K562 (cell line): ENCODE measurements around the gene ERGIC1. TPM values are rescaled to one million over a fixed set of nuclear protein-coding genes. Genes with fewer than 3 reads are reported as not detected.

Source experiments
- BHLHE40 ChIP-seq: IDR thresholded peaks from 2 replicates; pipeline ENCODE4 v1.6.1; 2011; ENCODE audit warnings: low read length, improper control_type of control experiment
- CBFA2T3 ChIP-seq: fragments of 450-650 bp; IDR thresholded peaks from 2 replicates; pipeline ENCODE4 v1.6.1; 2017
- CCAR2 ChIP-seq: fragments of 200-400 bp; formaldehyde crosslinking; IDR thresholded peaks from 2 replicates; pipeline ENCODE4 v1.6.1; 2017; ENCODE audit warnings: mild to moderate bottlenecking, low read depth, low read length
- CCNT2 ChIP-seq: IDR thresholded peaks from 2 replicates; pipeline ENCODE4 v1.6.1; 2011; ENCODE audit warnings: borderline replicate concordance, low read depth, mild to moderate bottlenecking, moderate library complexity, mixed read lengths, low read length; ENCODE audit not compliant: insufficient read length; ENCODE audit errors: extremely low read depth
- FOSL1 ChIP-seq: fragments of 200-800 bp; sonication (Bioruptor generic); conservative IDR thresholded peaks from 2 replicates; pipeline ENCODE4 v1.6.1; 2016; ENCODE audit warnings: missing genetic modification characterization, missing compliant biosample characterization
- HDGF ChIP-seq: fragments of 450-650 bp; IDR thresholded peaks from 2 replicates; pipeline ENCODE4 v1.6.1; 2016
- HINFP ChIP-seq: fragments of 450-650 bp; conservative IDR thresholded peaks from 2 replicates; pipeline ENCODE4 v1.6.1; 2016; ENCODE audit warnings: missing genetic modification characterization, low read depth, mild to moderate bottlenecking, control low read depth, missing compliant biosample characterization
- KLF16 ChIP-seq: IDR thresholded peaks from 2 replicates; pipeline ENCODE4 v1.6.1; 2016; ENCODE audit warnings: antibody characterized with exemption
- SNIP1 ChIP-seq: fragments of 450-650 bp; IDR thresholded peaks from 2 replicates; pipeline ENCODE4 v1.7.1; 2017; ENCODE audit warnings: low read depth, mild to moderate bottlenecking
- STAT5B ChIP-seq: fragments of 250-450 bp; sonication (Bioruptor Pico); IDR thresholded peaks from 2 replicates; pipeline ENCODE4 v1.8.0; 2021; ENCODE audit warnings: mild to moderate bottlenecking, inconsistent platforms
- TRIM24 ChIP-seq, 2 experiments: fragments of 450-650 bp; IDR thresholded peaks; 2 replicates each; pipeline ENCODE4 v1.6.1; 2016
- U2AF1 ChIP-seq: fragments of 200-400 bp; formaldehyde crosslinking; optimal IDR thresholded peaks from 2 replicates; pipeline ENCODE3; 2017; ENCODE audit warnings: mild to moderate bottlenecking, low read depth, low read length, moderate library complexity
- ZNF140 ChIP-seq: fragments of 250-450 bp; sonication (Bioruptor Pico); IDR thresholded peaks from 2 replicates; pipeline ENCODE4 v1.8.0; 2021; ENCODE audit warnings: moderate library complexity, mild to moderate bottlenecking, inconsistent platforms
- ZNF197 ChIP-seq: fragments of 200-800 bp; sonication (Bioruptor generic); IDR thresholded peaks from 2 replicates; pipeline ENCODE4 v1.6.1; 2016; ENCODE audit warnings: low read depth, missing genetic modification characterization, missing compliant biosample characterization
- polyA plus RNA-seq, 8 experiments: library from polyadenylated mRNA; depleted of rRNA in 4 of 8; stranded (reverse) in 5 of 8; unstranded in 3 of 8; fragments of >200 nt; fragmentation: Nextera tagmentation in 2 of 8; fragmentation: Illumina TruSeq in 1 of 8; extraction: Ambion mirVana in 2 of 8; extraction: Trizol in 1 of 8; gene quantifications; 2 replicates each; pipeline versions ENCODE4 v1.2.1 to v1.2.3, GENCODE V29; 2011 to 2014; ENCODE audit warnings: inconsistent platforms in 1 of 8, missing spikeins in 1 of 8
- total RNA-seq, 7 experiments: library from RNA; depleted of rRNA in 6 of 7; stranded (reverse); fragments of >200 nt in 6 of 7; fragmentation: Illumina TruSeq in 2 of 7; extraction: Trizol in 2 of 7; gene quantifications; 2 replicates each; pipeline versions ENCODE4 v1.2.1 to v1.2.3, GENCODE V29; 2011 to 2021; ENCODE audit warnings: low replicate concordance in 1 of 7
- TF ChIP-seq, protein P1 (sequence below): fragments of 200-400 bp; formaldehyde crosslinking; IDR thresholded peaks from 2 replicates; pipeline ENCODE4 v1.6.1; 2017; ENCODE audit warnings: mild to moderate bottlenecking, low read depth, low read length, moderate library complexity
- TF ChIP-seq, protein P2 (sequence below): fragments of 200-800 bp; sonication (Bioruptor generic); IDR thresholded peaks from 2 replicates; pipeline ENCODE4 v1.6.1; 2016; ENCODE audit warnings: missing genetic modification characterization, missing compliant biosample characterization

The ERGIC1 gene
- total and polyA plus RNA-seq, 9 of the 15 experiments (the other 6 are each of a cell fraction or from before 2014, with no cell fraction given) = 5.5 to 68.4 (median 36.4) TPM

GRCh38 chr5:172802567-172803176 is 31.4 kb upstream of the ERGIC1 start (continued):
- TF ChIP-seq, protein P1, sequence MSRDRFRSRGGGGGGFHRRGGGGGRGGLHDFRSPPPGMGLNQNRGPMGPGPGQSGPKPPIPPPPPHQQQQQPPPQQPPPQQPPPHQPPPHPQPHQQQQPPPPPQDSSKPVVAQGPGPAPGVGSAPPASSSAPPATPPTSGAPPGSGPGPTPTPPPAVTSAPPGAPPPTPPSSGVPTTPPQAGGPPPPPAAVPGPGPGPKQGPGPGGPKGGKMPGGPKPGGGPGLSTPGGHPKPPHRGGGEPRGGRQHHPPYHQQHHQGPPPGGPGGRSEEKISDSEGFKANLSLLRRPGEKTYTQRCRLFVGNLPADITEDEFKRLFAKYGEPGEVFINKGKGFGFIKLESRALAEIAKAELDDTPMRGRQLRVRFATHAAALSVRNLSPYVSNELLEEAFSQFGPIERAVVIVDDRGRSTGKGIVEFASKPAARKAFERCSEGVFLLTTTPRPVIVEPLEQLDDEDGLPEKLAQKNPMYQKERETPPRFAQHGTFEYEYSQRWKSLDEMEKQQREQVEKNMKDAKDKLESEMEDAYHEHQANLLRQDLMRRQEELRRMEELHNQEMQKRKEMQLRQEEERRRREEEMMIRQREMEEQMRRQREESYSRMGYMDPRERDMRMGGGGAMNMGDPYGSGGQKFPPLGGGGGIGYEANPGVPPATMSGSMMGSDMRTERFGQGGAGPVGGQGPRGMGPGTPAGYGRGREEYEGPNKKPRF = no peak
- peak; percentile 71; the same call in 1 of the 2 replicates for TF ChIP-seq KLF16
- TF ChIP-seq HDGF = no peak
- TF ChIP-seq U2AF1 = no peak
- peak; percentile 95 for TF ChIP-seq CBFA2T3
- peak; percentile 65 to 77; a peak in 2 of 4 replicates for TF ChIP-seq TRIM24 (IDR thresholded peaks at IDR 0.05)
- TF ChIP-seq SNIP1 = peak; percentile 32; the same call in 1 of the 2 replicates
- TF ChIP-seq CCNT2 = peak; percentile 46
- TF ChIP-seq, protein P2, sequence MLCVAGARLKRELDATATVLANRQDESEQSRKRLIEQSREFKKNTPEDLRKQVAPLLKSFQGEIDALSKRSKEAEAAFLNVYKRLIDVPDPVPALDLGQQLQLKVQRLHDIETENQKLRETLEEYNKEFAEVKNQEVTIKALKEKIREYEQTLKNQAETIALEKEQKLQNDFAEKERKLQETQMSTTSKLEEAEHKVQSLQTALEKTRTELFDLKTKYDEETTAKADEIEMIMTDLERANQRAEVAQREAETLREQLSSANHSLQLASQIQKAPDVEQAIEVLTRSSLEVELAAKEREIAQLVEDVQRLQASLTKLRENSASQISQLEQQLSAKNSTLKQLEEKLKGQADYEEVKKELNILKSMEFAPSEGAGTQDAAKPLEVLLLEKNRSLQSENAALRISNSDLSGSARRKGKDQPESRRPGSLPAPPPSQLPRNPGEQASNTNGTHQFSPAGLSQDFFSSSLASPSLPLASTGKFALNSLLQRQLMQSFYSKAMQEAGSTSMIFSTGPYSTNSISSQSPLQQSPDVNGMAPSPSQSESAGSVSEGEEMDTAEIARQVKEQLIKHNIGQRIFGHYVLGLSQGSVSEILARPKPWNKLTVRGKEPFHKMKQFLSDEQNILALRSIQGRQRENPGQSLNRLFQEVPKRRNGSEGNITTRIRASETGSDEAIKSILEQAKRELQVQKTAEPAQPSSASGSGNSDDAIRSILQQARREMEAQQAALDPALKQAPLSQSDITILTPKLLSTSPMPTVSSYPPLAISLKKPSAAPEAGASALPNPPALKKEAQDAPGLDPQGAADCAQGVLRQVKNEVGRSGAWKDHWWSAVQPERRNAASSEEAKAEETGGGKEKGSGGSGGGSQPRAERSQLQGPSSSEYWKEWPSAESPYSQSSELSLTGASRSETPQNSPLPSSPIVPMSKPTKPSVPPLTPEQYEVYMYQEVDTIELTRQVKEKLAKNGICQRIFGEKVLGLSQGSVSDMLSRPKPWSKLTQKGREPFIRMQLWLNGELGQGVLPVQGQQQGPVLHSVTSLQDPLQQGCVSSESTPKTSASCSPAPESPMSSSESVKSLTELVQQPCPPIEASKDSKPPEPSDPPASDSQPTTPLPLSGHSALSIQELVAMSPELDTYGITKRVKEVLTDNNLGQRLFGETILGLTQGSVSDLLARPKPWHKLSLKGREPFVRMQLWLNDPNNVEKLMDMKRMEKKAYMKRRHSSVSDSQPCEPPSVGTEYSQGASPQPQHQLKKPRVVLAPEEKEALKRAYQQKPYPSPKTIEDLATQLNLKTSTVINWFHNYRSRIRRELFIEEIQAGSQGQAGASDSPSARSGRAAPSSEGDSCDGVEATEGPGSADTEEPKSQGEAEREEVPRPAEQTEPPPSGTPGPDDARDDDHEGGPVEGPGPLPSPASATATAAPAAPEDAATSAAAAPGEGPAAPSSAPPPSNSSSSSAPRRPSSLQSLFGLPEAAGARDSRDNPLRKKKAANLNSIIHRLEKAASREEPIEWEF (CRISPR knock-in tag) = peak; percentile 68; the same call in 1 of the 2 replicates
- peak; percentile 48 for TF ChIP-seq BHLHE40
- TF ChIP-seq ZNF140 (CRISPR knock-in tag) = no peak
- TF ChIP-seq FOSL1 (tag) = peak; percentile 98
- TF ChIP-seq ZNF197 = peak; percentile 65; the same call in 1 of the 2 replicates
- no peak for TF ChIP-seq HINFP (tag)
- TF ChIP-seq STAT5B (CRISPR knock-in tag) = no peak
- TF ChIP-seq CCAR2 = no peak
